Lower leg skin (tissue), 3 donors: Measurements from ENCODE around the gene CD99L2.

Experiments
- CTCF ChIP-seq, 3 donors: fragments of 450-650 bp; IDR thresholded peaks; one replicate each; pipeline ENCODE4 v1.5.1; 2016; ENCODE audit warnings: antibody characterized with exemption in 3 of 3, mild to moderate bottlenecking in 3 of 3, moderate library complexity in 2 of 3
- POLR2A ChIP-seq, 2 donors: fragments of 450-650 bp; IDR thresholded peaks; one replicate each; pipeline ENCODE4 v1.6.1; 2016 to 2017; ENCODE audit warnings: antibody characterized with exemption in 2 of 2, mild to moderate bottlenecking in 1 of 2, moderate library complexity in 1 of 2

GRCh38 chrX:150753357-150753756 is 145.1 kb downstream of the CD99L2 start:
- TF ChIP-seq CTCF (IDR thresholded peaks at IDR 0.05): no peak
- no peak for TF ChIP-seq POLR2A (IDR thresholded peaks at IDR 0.05)
